GM19025 (cell line): Measurements from ENCODE around the gene FBXO27.
"Not testable (repeated sequence)": the region's sequence is repeated elsewhere in the genome, so short reads cannot be mapped to it uniquely, and the experiment has no call there.

Experiments
- ATAC-seq: cut with Tn5 transposase; IDR thresholded peaks from one replicate; pipeline ENCODE4 v1.9.1; 2021; ENCODE audit warnings: mild to moderate bottlenecking, low read depth, moderate library complexity; ENCODE audit not compliant: unreplicated experiment

FBXO27 gene

GRCh38 chr19:38989614-38990013, 42.7 kb downstream of the FBXO27 start:
- ATAC-seq: not testable (repeated sequence)

- ATAC-seq: no peak
These were observed 43.2 kb downstream of the FBXO27 start for GRCh38 chr19:38989066-38989605.

- not testable (repeated sequence) for ATAC-seq
These were observed 43.7 kb downstream of the FBXO27 start for GRCh38 chr19:38988627-38989026.

GRCh38 chr19:38987745-38988144, 44.6 kb downstream of the FBXO27 start:
- ATAC-seq: not testable (repeated sequence)

- ATAC-seq: no peak
These were observed 47.1 kb downstream of the FBXO27 start for GRCh38 chr19:38985262-38985661.

- no peak for ATAC-seq
These were observed 51.6 kb downstream of the FBXO27 start for GRCh38 chr19:38980583-38981374.

- ATAC-seq: no peak
These were observed 52.5 kb downstream of the FBXO27 start for GRCh38 chr19:38979812-38980211.

- ATAC-seq: no peak
These were observed 54.0 kb downstream of the FBXO27 start for GRCh38 chr19:38978326-38978689.

GRCh38 chr19:38977445-38978325, 54.7 kb downstream of the FBXO27 start:
- peak; percentile 81 for ATAC-seq

GRCh38 chr19:38975861-38976271, 56.5 kb downstream of the FBXO27 start:
- ATAC-seq: no peak

GRCh38 chr19:38975214-38975860, 57.0 kb downstream of the FBXO27 start, which contains the start of gene FBXO17:
Gene FBXO17 (minus strand): TSS chr19:38975742. CDS start chr19:38950319, 25,423 bp downstream.
- no peak for ATAC-seq

GRCh38 chr19:38974624-38975213, 57.6 kb downstream of the FBXO27 start:
- no peak for ATAC-seq
